Psoas muscle (tissue), 8 donors: ENCODE results near the gene EIF3B. TPM values are rescaled to one million over a fixed set of nuclear protein-coding genes. Genes with fewer than 3 reads are reported as not detected.
"Not testable (repeated sequence)": the region's sequence is repeated elsewhere in the genome, so short reads cannot be mapped to it uniquely, and the experiment has no call there.

Experiments
- ATAC-seq, 4 donors: fragments of 200-7000 bp; cut with Tn5 transposase; one replicate each; pipeline ENCODE4 v1.9.1; 2020; ENCODE audit warnings: moderate library complexity in 3 of 4, mild to moderate bottlenecking in 2 of 4
- DNase-seq, 2 donors: peaks; one replicate each; pipeline ENCODE4 v3.0.0-alpha.2; 2020
- H3K27ac ChIP-seq: fragments of 200-600 bp; one replicate; pipeline ENCODE4 v1.8.0; 2022
- H3K27me3 ChIP-seq, 3 donors: fragments of 200-600 bp in 1 of 3; one replicate each; pipeline versions ENCODE4 v1.6.1 to v1.8.0; 2013 to 2022; ENCODE audit warnings: low read length in 2 of 3, mild to moderate bottlenecking in 2 of 3, moderate library complexity in 1 of 3; ENCODE audit not compliant: insufficient read depth in 3 of 3
- H3K36me3 ChIP-seq, 2 donors: fragments of 200-600 bp in 1 of 2; one replicate each; pipeline versions ENCODE4 v1.6.1 to v1.8.0; 2013 to 2022; ENCODE audit warnings: low read depth in 1 of 2, mild to moderate bottlenecking in 1 of 2, moderate library complexity in 1 of 2; ENCODE audit not compliant: insufficient read depth in 1 of 2
- H3K4me1 ChIP-seq: fragments of 200-600 bp; one replicate; pipeline ENCODE4 v1.8.0; 2022
- H3K4me3 ChIP-seq: fragments of 200-600 bp; one replicate; pipeline ENCODE4 v1.8.0; 2022; ENCODE audit warnings: mild to moderate bottlenecking
- H3K9me3 ChIP-seq: fragments of 200-600 bp; one replicate; pipeline ENCODE4 v1.8.0; 2022
- WGBS, 3 donors: extraction: QIAGEN DNeasy Blood & Tissue Kit; methylation state at CpG; one replicate each; pipeline versions ENCODE4 v1.1.6 to v1.1.7; 2013; 5-methylcytosine and 5-hydroxymethylcytosine counted together
- intact Hi-C, 2 donors: fragments of 100-400 bp; cut with DNase I; formaldehyde crosslinking; loops; one replicate each; pipeline versions ENCODE4 v1.11.0 to v1.14.2; 2022
- polyA plus RNA-seq, 3 donors: library from polyadenylated mRNA; stranded (reverse); fragments of 200-250 nt; gene quantifications; one replicate each; pipeline ENCODE4 v1.2.3, GENCODE V29; 2013
- total RNA-seq, 4 donors: library from RNA; stranded (reverse); fragmentation: NEBNext Ultra II Directional in 2 of 4; extraction: Animal tissue kit (Norgen Biotek cat#: 25700) in 2 of 4; gene quantifications; one replicate each; pipeline versions ENCODE4 v1.2.1 to v1.2.4, GENCODE V29; 2021 to 2023
- TF ChIP-seq, protein P1 (sequence below): fragments of 200-600 bp; IDR thresholded peaks from one replicate; pipeline ENCODE4 v1.8.0; 2022; ENCODE audit warnings: antibody characterized with exemption
- donor health status: healthy with polysubstance abuse.
- donor health status: DM: no; HTN: no; CAD: no; lungs with moderate emphysema.
- donor health status: Bipolar disorder and iron deficiency.
- donor health status: healthy.
- donor health status: DM: yes; HTN: yes; CAD: no.
- donor health status: DM: no; HTN: no; CAD: no.
- donor health status: DM: no; HTN: no; CAD: no.
- donor health status: DM: yes; HTN: yes; CAD: no.

The EIF3B gene
- total and polyA plus RNA-seq, 7 donors, result 101 to 275 (median 174) TPM

DNA sequence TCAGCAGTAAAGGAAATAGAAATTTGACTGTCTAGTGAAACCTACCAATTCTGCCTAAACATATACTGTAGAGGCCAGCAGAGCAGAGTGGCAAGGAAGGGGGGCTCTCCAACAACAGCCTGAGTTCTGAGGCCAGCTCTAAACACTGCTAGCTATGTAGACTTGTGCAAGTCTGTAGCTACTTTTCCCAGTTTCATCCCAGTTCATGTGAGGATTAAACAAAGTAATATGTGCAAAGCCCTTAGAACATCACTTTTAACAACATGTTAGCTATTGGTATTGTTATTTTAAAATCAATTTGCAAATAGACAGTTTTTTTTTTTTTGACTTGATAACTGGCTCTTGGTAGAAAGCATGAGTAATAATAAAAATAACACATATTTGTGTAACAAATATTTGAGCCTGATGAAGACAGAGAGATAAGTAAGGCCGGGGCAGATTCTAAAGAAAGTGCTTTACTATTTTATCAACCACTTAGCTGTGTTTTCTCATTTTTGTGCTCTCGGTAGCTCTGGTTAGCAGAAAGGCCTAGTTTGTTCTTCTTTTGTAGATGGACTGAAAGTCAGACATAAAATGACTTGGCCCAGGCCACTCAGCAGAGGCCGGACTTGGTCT lies 58.1 kb downstream of the EIF3B start:
- H3K4me3 ChIP-seq, result no peak overlapping the region
- peaks cover 37% of the 10 kb centered on the region for H3K4me1 ChIP-seq
- WGBS, 3 donors, result 85 to 93% (median 90%) methylated on average over 3 of the region's 3 CpGs
- DNase-seq (no peak), ATAC-seq (no peak)
- H3K27me3 ChIP-seq, result no peaks in the 10 kb centered on the region
- intact Hi-C loops, result no loop called here
- TF ChIP-seq, protein P1, sequence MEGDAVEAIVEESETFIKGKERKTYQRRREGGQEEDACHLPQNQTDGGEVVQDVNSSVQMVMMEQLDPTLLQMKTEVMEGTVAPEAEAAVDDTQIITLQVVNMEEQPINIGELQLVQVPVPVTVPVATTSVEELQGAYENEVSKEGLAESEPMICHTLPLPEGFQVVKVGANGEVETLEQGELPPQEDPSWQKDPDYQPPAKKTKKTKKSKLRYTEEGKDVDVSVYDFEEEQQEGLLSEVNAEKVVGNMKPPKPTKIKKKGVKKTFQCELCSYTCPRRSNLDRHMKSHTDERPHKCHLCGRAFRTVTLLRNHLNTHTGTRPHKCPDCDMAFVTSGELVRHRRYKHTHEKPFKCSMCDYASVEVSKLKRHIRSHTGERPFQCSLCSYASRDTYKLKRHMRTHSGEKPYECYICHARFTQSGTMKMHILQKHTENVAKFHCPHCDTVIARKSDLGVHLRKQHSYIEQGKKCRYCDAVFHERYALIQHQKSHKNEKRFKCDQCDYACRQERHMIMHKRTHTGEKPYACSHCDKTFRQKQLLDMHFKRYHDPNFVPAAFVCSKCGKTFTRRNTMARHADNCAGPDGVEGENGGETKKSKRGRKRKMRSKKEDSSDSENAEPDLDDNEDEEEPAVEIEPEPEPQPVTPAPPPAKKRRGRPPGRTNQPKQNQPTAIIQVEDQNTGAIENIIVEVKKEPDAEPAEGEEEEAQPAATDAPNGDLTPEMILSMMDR, result no peak
- H3K9me3 ChIP-seq, result no peaks in the 10 kb centered on the region
- no peak overlapping the region for H3K27ac ChIP-seq
- H3K36me3 ChIP-seq, result no peaks in the 10 kb centered on the region

GRCh38 chr7:2416063-2416462 lies 61.4 kb downstream of the EIF3B start:
- TF ChIP-seq, protein P1, result no peak
- ATAC-seq (no peak), DNase-seq (no peak)
- Histone ChIP-seq H3K9me3 (no peaks in the 10 kb centered on the region), H3K27me3 (no peaks in the 10 kb centered on the region), H3K4me3 (no peak overlapping the region), H3K4me1 (peaks cover 22% of the 10 kb centered on the region), H3K36me3 (no peaks in the 10 kb centered on the region), H3K27ac (no peak overlapping the region)
- WGBS, 3 donors, result 74 to 81% (median 78%) methylated on average over 5 of the region's 5 CpGs
- intact Hi-C loops, result no loop called here

- H3K4me1 ChIP-seq, result peaks cover 19% of the 10 kb centered on the region
- DNase-seq (no peak), ATAC-seq (no peak)
- H3K9me3 ChIP-seq, result no peaks in the 10 kb centered on the region
- no peak overlapping the region for H3K27ac ChIP-seq
- intact Hi-C loops, result no loop called here
- TF ChIP-seq, protein P1, result no peak
- H3K27me3 ChIP-seq, result no peaks in the 10 kb centered on the region
- no peaks in the 10 kb centered on the region for H3K36me3 ChIP-seq
- no peak overlapping the region for H3K4me3 ChIP-seq
- 96 to 99% (median 98%) methylated on average over 6 of the region's 6 CpGs for WGBS, 3 donors
Measured at GRCh38 chr7:2416650-2417049, 62.0 kb downstream of the EIF3B start.

DNA sequence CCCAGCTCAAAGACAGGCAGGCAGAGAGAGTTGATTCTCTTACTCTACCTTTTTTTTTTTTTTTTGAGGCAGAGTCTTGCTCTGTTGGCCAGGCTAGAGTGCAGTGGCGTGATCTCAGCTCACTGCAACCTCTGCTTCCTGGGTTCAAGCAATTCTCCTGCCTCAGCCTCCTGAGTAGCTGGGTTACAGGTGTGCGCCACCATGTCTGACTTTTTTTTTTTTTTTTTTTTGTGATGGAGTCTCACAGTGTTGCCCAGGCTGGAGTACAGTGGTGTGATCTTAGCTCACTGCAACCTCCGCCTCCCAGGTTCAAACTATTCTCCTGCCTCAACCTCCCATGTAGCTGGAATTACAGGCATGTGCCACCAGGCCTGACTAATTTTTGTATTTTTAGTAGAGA lies 62.6 kb downstream of the EIF3B start:
- intact Hi-C loops, H3K9me3 ChIP-seq, ATAC-seq, H3K4me3 ChIP-seq, H3K27ac ChIP-seq, H3K27me3 ChIP-seq, H3K36me3 ChIP-seq, DNase-seq: not testable (repeated sequence)
- 98 to 100% (median 99%) methylated on average over 3 of the region's 3 CpGs for WGBS, 3 donors
- peaks cover 14% of the 10 kb centered on the region for H3K4me1 ChIP-seq

DNA sequence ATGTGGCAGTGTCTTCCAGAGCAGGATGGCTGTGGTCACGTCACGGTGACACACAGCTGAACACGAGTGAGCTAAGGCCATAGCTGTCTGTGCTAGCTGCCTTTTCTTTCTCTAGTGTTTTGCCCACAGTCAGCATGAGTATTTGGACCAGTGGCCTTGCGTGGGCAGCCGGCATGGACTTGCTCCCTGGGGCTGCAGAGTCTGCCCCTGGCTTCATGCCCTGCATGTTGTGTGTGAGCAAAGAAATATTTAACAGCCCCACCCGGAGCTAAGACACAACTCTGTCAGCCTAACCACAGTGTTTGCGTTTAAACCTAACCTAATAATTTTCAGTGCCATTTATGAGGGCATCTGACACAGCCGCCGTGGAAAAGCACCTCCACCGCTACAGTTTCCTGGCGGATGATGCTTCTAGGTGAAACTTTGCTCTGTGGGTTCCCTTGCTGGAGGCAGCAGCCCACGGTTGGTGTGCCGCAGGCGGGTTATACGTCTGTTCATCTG lies 63.4 kb downstream of the EIF3B start:
- Histone ChIP-seq H3K9me3 (no peaks in the 10 kb centered on the region), H3K36me3 (no peaks in the 10 kb centered on the region), H3K4me1 (peaks cover 6% of the 10 kb centered on the region), H3K27ac (no peak overlapping the region), H3K27me3 (no peaks in the 10 kb centered on the region), H3K4me3 (no peak overlapping the region)
- ATAC-seq (no peak), DNase-seq (no peak)
- WGBS, 3 donors, result 65 to 77% (median 70%) methylated on average over 15 of the region's 15 CpGs
- TF ChIP-seq, protein P1, result no peak
- intact Hi-C loops, result no loop called here
